DMS114 treated with DMSO at 0.1 percent for 48 hours (cell line): ENCODE measurements around the gene NKD1.

ENCODE experiments used
- DNase-seq: peaks from one replicate; lab custom pipeline; 2025; ENCODE audit not compliant: unreplicated experiment; lab: John Stamatoyannopoulos, UW

The NKD1 gene

DNA sequence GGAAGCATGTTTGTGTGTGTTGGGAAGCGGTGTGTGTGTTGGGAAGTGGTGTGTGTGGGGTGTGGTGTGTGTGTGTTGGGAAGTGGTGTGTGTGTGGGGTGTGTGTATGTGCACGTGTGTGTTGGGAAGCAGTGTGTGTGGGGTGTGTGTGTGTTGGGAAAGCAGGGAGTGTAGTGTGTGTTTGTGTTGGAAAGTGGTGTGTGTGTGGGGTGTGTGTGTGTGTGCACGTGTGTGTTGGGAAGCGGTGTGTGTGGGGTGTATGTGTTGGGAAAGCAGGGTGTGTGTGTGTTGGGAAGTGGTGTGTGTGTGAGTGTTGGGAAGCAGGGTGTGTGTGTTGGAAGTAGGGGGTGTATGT is 144.4 kb downstream of the NKD1 start:
- DNase-seq: no peak

DNA sequence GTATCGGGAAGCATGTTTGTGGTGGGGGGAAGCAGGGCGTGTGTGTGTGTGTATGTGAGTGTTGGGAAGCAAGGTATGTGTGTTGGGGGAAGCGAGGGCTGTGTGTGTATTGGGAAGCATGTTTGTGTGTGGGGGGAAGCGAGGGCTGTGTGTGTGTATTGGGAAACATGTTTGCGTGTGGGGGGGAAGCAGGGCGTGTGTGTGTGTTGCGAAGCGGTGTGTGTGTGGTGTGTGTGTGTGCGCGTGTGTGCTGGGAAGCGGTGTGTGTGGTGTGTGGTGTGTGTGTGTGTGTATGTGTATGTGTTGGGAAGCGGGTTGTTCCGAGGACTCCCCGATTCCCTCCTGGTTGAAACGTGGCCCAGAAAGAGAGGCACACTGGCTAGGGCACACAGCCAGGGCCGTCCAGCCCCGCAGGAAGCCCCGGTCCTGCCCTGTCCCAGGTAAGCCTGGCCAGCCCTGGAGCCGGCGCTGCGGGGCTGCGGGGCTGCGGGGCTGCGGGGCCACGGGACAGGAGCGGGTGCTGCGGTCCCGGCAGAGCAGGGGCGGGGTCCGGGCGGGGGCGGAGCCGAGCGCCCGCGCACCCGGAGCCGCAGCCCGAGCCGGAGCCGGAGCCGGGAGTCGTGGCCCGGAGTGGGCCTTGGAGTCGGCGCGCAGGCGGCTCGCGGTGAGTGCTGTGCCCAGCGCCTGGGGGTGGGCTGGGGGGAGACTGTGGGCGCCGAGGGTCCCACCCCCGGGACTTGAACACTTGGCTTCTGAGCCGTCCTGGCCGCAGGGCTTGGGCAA is 145.0 kb downstream of the NKD1 start, which contains the start of gene NOD2:
TSS of gene NOD2 (plus strand) at position 608 of the 783 bp plus-strand sequence. CDS start 5,890 bp downstream, outside the sequence.
- DNase-seq: no peak

DNA sequence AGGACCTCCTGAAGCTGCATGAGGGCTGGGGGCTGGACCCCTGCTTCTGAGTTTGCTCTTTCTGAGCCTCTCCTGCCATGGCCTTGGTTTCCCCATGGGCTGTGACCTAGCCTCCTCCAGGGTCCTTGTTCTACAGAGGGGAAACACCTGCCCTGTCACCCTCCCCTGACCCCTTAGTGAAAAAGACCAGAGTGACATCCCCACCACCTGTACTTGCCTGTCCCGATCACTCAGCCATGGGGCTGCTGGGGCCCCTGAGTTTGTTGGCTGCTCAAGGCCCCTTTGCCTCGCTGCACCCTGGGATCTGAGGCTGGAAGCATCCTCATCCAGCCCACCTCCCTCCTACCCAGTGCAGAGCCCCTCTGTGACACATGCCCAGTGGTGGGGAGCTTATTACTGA is 146.0 kb downstream of the NKD1 start:
- DNase-seq: no peak

DNA sequence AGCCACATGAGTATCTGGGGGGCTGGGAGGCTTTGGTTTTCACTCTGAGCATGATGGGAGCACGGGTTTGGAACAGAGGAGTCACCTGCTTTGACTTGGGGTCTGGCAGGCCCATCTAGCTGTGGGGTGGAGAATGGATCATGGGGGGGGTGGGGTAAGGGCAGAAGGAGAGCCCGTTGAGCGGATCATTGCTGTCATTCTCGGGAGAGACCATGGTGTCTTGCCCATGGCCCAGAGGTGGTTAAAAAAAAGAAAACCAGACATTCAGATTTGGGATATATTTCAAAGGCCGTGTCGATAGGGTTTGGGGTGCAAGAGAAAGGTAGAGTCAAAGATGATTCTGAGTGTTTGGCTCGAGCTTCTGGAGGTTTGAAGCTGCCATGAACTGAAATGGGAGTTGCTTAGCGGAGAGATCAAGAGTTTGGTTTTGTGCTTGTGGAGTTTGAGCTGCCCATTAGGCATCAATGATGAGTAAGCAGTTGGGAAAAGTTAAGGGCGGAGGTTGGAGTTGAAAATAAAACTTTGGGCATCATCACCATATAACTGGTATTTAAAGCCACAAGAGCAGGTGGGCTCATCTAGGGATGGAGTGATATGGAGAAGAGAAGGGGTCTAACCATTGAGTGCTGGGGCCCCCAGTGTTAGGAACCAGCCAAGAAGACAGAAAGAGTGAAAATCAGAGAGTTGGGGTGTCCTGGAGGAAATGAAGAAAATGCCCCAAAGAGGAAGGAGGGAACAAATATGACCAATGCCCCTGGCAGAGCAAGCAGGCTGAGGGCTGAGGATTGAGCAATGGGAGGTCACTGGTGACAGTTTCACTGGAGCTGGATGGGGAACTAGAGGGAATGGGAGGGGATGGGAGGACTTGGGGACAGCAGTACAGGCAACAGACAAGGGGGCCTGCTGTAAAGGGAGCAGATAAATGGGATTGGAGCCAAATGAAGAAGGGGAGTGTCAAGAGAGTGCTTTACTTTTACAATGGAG is 147.1 kb downstream of the NKD1 start:
- no peak for DNase-seq

DNA sequence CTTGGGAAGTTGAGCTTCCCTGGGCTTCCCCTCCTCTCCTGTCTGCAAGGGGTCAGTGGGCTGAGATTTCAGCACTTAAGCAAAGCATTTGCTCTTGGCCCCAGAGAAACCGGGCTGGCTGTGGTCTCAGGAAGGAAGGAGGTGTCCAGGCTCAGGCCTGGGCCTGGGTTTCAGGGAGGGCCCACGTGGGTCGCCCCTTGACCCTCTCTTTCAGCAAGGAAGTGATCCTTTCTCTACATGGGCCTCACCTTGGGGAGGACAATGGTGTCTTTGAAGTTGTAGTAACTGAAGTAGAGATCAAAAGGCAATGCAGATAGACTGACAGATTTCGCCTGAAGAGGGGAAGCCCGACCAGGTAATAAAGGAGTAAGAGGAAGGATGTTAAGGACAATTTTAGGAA is 147.9 kb downstream of the NKD1 start:
- DNase-seq: no peak

DNA sequence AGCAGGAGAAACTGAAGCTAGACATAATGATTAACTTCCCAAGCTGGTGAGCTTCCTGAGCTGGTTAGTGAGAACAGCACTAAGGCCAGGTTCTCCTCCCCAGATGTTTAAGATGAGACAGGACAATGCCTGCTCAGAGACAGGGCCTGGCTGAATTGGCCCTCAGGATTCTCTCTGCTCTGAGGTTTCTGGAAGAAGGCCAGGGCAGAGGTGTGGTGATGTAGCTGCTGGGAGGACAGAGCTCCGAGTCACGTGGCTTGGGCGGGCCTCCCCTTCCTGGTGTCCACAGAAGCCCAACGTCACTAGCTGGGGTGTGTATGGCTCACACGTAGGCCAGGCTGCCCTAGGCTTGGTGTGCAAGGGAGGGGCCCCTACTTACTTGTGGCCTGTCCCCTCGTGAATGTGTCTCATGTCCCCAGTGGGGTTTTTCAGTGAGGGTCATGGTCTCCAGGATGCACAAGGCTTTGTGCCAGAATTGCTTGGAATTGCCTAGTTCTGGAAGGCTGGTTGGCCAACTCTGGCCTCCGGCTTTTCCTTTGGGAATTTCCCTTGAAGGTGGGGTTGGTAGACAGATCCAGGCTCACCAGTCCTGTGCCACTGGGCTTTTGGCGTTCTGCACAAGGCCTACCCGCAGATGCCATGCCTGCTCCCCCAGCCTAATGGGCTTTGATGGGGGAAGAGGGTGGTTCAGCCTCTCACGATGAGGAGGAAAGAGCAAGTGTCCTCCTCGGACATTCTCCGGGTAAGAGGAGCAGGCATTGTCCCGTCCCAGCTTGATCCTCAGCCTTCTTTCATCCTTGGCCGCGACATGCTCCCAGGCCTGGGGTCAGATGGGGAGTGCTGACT is 148.6 kb downstream of the NKD1 start:
- DNase-seq: no peak

DNA sequence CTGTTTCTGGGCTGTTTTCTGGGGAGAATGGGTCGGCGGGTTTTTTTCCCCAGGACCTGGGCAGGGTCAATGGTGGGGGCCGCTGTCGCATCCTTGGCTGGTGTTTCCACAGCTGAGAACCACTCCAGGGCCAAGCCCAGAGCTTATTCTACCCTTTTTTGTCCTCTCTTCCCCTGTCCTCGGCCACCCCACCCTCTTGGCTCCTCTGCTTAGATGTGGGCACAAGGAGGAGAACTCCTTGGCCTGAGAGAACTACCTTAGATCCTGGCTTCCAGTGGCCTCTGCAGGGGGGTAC is 149.2 kb downstream of the NKD1 start:
- DNase-seq: no peak

DNA sequence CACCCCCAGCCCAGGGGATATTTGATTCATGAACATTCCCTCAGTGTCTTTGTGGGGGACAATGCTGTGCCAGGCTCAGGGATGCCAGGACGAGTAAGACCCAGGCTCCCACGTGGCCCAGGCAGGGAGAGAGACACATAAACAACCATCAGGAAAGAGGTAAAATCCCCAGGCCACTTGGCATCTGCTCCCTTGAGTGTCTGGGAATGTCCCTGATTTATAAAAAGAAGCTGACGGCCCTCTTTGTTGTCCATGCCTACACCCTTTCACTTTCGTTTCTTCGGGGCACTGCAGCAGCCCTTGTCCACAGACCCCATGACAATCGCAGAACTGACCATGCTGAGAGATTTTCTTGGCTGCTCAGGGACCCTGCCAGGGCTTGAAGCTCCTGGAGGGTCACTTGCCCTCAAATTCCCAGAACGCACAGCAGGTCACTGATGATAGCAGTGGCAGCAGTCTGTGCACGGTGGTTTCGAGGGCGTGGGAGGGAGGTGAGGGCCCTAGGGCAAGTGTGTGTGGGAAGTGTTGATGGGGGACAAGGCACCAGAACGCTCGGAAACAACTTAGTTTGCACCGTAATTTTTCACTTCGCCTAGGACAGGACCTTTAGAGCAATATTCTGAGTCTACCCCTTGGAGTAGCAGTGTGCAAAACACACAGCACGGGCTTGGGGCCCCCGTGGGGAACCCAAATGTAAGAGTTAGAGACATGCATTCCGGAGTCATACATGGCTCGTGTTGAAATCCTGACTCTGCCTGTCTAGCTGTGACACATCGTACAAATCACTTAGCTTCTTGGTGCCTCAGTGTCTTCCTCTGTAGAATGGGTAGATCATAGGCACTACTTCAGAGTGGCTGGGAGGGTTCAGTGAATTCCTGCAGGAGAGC is 149.9 kb downstream of the NKD1 start:
- DNase-seq: no peak
